ENCODE results near the gene MIX23. TPM values are rescaled to one million over a fixed set of nuclear protein-coding genes. Genes with fewer than 3 reads are reported as not detected.

The MIX23 gene
- total RNA-seq, 1 experiment from 2014 or later: 80.6 TPM

GRCh38 chr3:122403489-122403888 is 20.5 kb upstream of the MIX23 start:
- Mint-ChIP-seq H3K27ac (no peak overlapping the region), H3K4me1 (no peaks in the 10 kb centered on the region), H3K27me3 (ENCODE audit: low read depth) (no peaks in the 10 kb centered on the region), H3K36me3 (ENCODE audit: insufficient read depth in 1 of 3, low read depth in 3 of 3) (peaks cover 4 to 38% (median 28%) of the 10 kb centered on the region in 3 experiments; a peak in 5 of 7 replicates), H3K9me3 (no peaks in the 10 kb centered on the region), H3K4me3 (no peak overlapping the region)
- Histone ChIP-seq H4K5ac (ENCODE audit: insufficient read length, low read depth, low read length) (no peak overlapping the region), H3K79me1 (ENCODE audit: insufficient read depth, low read depth, low read length, poor library complexity, severe bottlenecking) (no peaks in the 10 kb centered on the region), H3K27me3 (ENCODE audit: insufficient read depth, low read length) (no peaks in the 10 kb centered on the region), H3K9ac (ENCODE audit: extremely low read depth, insufficient read length, low read length) (no peak overlapping the region), H3K79me2 (ENCODE audit: insufficient read depth, low read length) (no peaks in the 10 kb centered on the region), H3K9me3 (ENCODE audit: control insufficient read depth, low read depth, low read length) (no peaks in the 10 kb centered on the region), H2BK5ac (ENCODE audit: insufficient read length, low read length) (no peak overlapping the region), H2BK15ac (ENCODE audit: low read depth, low read length) (no peak overlapping the region), H3K18ac (ENCODE audit: insufficient read length, low read depth, low read length) (no peak overlapping the region), H3K56ac (ENCODE audit: insufficient read length, low read depth, low read length) (no peak overlapping the region), H2BK120ac (ENCODE audit: low read depth, low read length, poor library complexity, severe bottlenecking) (no peak overlapping the region), H3K14ac (ENCODE audit: insufficient read depth, low read length) (no peak overlapping the region), H3K4ac (ENCODE audit: low read depth, low read length) (no peak overlapping the region), H4K20me1 (ENCODE audit: control insufficient read depth, insufficient read depth, insufficient read length) (no peaks in the 10 kb centered on the region), H3K23ac (ENCODE audit: insufficient read length, low read depth, low read length) (no peak overlapping the region), H3T11ph (ENCODE audit: low read length) (no peak overlapping the region), H3K27ac (ENCODE audit: insufficient read length, low read depth, low read length) (no peak overlapping the region), H3K4me2 (ENCODE audit: insufficient read depth, insufficient read length, low read length) (no peak overlapping the region), H2AFZ (ENCODE audit: low read length) (no peak overlapping the region), H2BK20ac (ENCODE audit: low read depth, low read length, poor library complexity, severe bottlenecking) (no peak overlapping the region), H4K8ac (replicated peaks; ENCODE audit: insufficient read length, low read depth, low read length) (no peak overlapping the region), H2AK5ac (ENCODE audit: insufficient read length, low read length) (no peak overlapping the region), H2BK12ac (ENCODE audit: insufficient read length, low read depth, low read length) (no peak overlapping the region), H3K4me1 (ENCODE audit: insufficient read depth, low read length) (no peaks in the 10 kb centered on the region), H4K91ac (ENCODE audit: insufficient read length, low read depth, low read length) (no peak overlapping the region), H3K23me2 (ENCODE audit: insufficient read length, low read depth, low read length, poor library complexity, severe bottlenecking) (no peaks in the 10 kb centered on the region)
- no CpG with 5 or more reads among the region's 6 CpGs for WGBS (ENCODE audit: extremely low coverage, insufficient read length, low lambda C conversion rate)
- no peak for TF ChIP-seq CTCF (conservative IDR thresholded peaks at IDR 0.05)
- DNase-seq: no peak
